OCI-LY3 (cell line): Measurements from ENCODE around the gene MED15.

ENCODE experiments used
- H2AFZ ChIP-seq: fragments of 200-600, 300-600 bp; shearing (Covaris generic); 2 replicates; pipeline ENCODE4 v1.6.0; 2014; ENCODE audit warnings: antibody characterized with exemption, low read depth, low read length
- H3K27ac ChIP-seq: fragments of 200-600, 300-600 bp; sonication (generic); 2 replicates; pipeline ENCODE4 v1.5.1; 2014; ENCODE audit warnings: mild to moderate bottlenecking, low read length, moderate library complexity, mixed read lengths
- H3K27me3 ChIP-seq: fragments of 200-600, 300-600 bp; sonication (generic); 2 replicates; pipeline ENCODE4 v1.6.1; 2014; ENCODE audit warnings: low read depth, low read length, mixed read lengths
- H3K36me3 ChIP-seq: fragments of 200-600, 300-600 bp; sonication (generic); replicated peaks from 2 replicates; pipeline ENCODE3; 2014; ENCODE audit warnings: low read depth, low read length, mixed read lengths
- H3K4me1 ChIP-seq: fragments of 300-600, 200-600 bp; sonication (generic); 2 replicates; pipeline ENCODE4 v1.6.1; 2014; ENCODE audit warnings: low read length, mixed read lengths
- H3K4me2 ChIP-seq: fragments of 200-600, 300-600 bp; sonication (generic); 2 replicates; pipeline ENCODE4 v1.6.1; 2014; ENCODE audit warnings: low read length, mixed read lengths
- H3K4me3 ChIP-seq: fragments of 300-600, 200-600 bp; sonication (generic); 2 replicates; pipeline ENCODE4 v1.5.1; 2014; ENCODE audit warnings: antibody characterized with exemption, mild to moderate bottlenecking, low read length, moderate library complexity
- H3K79me2 ChIP-seq: fragments of 300-600, 200-600 bp; shearing (Covaris generic); 2 replicates; pipeline ENCODE4 v1.6.1; 2014; ENCODE audit warnings: mild to moderate bottlenecking, low read length, mixed read lengths
- H3K9ac ChIP-seq: fragments of 300-600, 200-600 bp; shearing (Covaris generic); 2 replicates; pipeline ENCODE4 v1.6.0; 2014; ENCODE audit warnings: mild to moderate bottlenecking, low read length, moderate library complexity
- H3K9me3 ChIP-seq: fragments of 200-600, 300-600 bp; shearing (Covaris generic); 2 replicates; pipeline ENCODE4 v1.6.1; 2014; ENCODE audit warnings: low read length, mixed read lengths; ENCODE audit not compliant: insufficient read depth
- H4K20me1 ChIP-seq: fragments of 200-600, 300-600 bp; sonication (generic); 2 replicates; pipeline ENCODE4 v1.6.1; 2016; ENCODE audit warnings: low read length, mixed read lengths; ENCODE audit not compliant: insufficient read depth
- CTCF ChIP-seq: fragments of 200-600, 300-600 bp; sonication (generic); IDR thresholded peaks from 2 replicates; pipeline ENCODE4 v1.5.1; 2014; ENCODE audit warnings: antibody characterized with exemption, low read length, low read depth
- EZH2phosphoT487 ChIP-seq: fragments of 200-600 bp; shearing (Covaris generic); IDR thresholded peaks from 2 replicates; pipeline ENCODE4 v1.6.1; 2018; ENCODE audit warnings: antibody characterized with exemption, mixed run types, low read depth

The MED15 gene

GRCh38 chr22:20533095-20533878 lies 25.9 kb downstream of the MED15 start:
- H3K36me3 ChIP-seq: peaks cover 34% of the 10 kb centered on the region
- peaks cover 84% of the 10 kb centered on the region for H3K79me2 ChIP-seq
- no peak overlapping the region for H3K27ac ChIP-seq
- no peaks in the 10 kb centered on the region for H3K9me3 ChIP-seq
- TF ChIP-seq CTCF: no peak
- TF ChIP-seq EZH2phosphoT487: no peak
- no peak overlapping the region for H3K9ac ChIP-seq
- H3K4me3 ChIP-seq: no peak overlapping the region
- H3K27me3 ChIP-seq: no peaks in the 10 kb centered on the region
- no peaks in the 10 kb centered on the region for H3K4me1 ChIP-seq
- H2AFZ ChIP-seq: no peak overlapping the region
- H4K20me1 ChIP-seq: peaks cover 78% of the 10 kb centered on the region
- no peak overlapping the region for H3K4me2 ChIP-seq

- Histone ChIP-seq H2AFZ (no peak overlapping the region), H3K9ac (no peak overlapping the region), H3K36me3 (peaks cover 36% of the 10 kb centered on the region), H3K4me2 (no peak overlapping the region), H3K27me3 (no peaks in the 10 kb centered on the region), H3K27ac (no peak overlapping the region), H3K4me1 (no peaks in the 10 kb centered on the region), H3K79me2 (peaks cover 78% of the 10 kb centered on the region), H3K9me3 (no peaks in the 10 kb centered on the region), H4K20me1 (peaks cover 72% of the 10 kb centered on the region), H3K4me3 (no peak overlapping the region)
- TF ChIP-seq EZH2phosphoT487 (no peak), CTCF (no peak)
These were observed 26.5 kb downstream of the MED15 start for GRCh38 chr22:20533879-20534265.

- Histone ChIP-seq H3K36me3 (peaks cover 35% of the 10 kb centered on the region), H3K27ac (no peak overlapping the region)
These were observed 29.3 kb downstream of the MED15 start for GRCh38 chr22:20536590-20537324.

More at GRCh38 chr22:20536590-20537324, 29.3 kb downstream of the MED15 start:
- H3K79me2 ChIP-seq: peaks cover 53% of the 10 kb centered on the region
- no peak overlapping the region for H3K9ac ChIP-seq
- H3K27me3 ChIP-seq: no peaks in the 10 kb centered on the region
- H4K20me1 ChIP-seq: peaks cover 50% of the 10 kb centered on the region
- no peaks in the 10 kb centered on the region for H3K9me3 ChIP-seq
- no peak for TF ChIP-seq CTCF
- no peak for TF ChIP-seq EZH2phosphoT487
- no peak overlapping the region for H2AFZ ChIP-seq
- no peak overlapping the region for H3K4me3 ChIP-seq
- H3K4me1 ChIP-seq: no peaks in the 10 kb centered on the region
- H3K4me2 ChIP-seq: no peak overlapping the region
